HG02798 (cell line): Measurements from ENCODE around the gene RANGAP1.
A peak's percentile ranks its signal among the peaks of the same experiment; 100 is the strongest.

ENCODE experiments used
- ATAC-seq: cut with Tn5 transposase; IDR thresholded peaks from one replicate; pipeline ENCODE4 v1.9.1; 2021; ENCODE audit warnings: mild to moderate bottlenecking; ENCODE audit not compliant: unreplicated experiment, poor library complexity

Gene RANGAP1

DNA sequence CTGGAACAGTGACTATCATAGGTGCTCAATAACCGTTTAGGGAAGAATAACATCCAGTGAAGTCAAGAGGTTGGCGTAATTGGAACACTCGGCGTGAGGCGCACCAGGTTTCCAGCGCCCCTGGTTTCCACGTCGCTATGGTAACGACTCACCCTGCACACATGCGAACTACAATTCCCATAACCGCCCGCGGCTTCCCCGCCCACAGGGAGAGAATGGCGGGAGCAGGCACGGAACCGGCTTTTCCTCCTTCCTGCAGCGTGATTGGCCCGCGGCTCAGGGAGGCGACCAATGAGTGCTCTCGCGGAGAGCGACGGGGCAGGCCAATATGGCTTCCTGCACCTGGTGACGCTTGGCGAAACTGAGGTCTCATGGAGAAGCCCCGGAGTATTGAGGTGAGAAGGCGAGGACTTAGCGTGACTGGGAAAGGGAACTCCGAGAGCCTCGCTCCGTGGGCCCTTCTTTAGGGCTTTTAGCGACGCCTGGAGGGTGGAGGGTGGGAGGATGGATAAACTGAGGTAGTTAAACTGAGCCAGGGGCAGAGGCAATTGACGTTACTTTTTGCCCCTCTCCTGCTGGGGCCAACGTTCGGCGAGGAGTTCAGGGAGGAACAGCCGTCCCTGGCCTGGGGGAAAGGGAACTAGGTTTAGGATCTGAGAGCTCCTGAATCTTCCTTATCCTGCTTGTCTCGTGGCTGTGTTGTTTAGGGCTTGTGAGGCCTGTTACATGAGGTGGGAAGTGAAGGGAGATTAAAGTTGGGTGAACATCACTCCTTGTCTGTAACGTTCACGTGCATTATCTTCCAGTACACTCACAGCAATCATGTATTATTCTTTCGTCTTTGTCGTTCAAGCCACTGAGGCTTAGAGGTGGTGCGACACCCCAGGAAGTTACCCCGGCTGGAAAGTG is 80.7 kb downstream of the RANGAP1 start, which contains the start of gene L3MBTL2:
Gene L3MBTL2 (plus strand): TSS at position 321 of the 909 bp plus-strand sequence. CDS start 51 bp downstream, at position 372.
- ATAC-seq, result peak; percentile 98

DNA sequence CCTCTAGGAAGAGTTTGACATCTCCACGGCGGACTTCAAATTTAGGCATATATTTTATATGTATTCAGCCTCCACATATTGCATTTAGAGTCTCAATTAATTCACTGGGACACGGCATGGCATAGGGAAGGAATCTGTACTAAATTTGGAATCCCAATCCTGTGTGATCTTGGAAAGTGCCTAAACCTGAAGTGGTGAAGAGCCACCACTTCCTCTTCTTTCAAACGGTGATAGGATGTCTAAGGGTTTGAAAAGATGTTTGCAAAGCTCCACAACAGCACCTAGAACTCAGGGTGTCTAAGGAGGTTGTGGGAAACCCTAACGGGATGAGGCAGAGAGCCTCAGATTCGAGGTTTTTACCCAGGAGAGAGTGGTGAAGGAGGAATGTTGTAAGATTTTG is 81.9 kb downstream of the RANGAP1 start:
- ATAC-seq, result no peak

GRCh38 chr22:41203118-41203517 is 82.9 kb downstream of the RANGAP1 start:
- no peak for ATAC-seq

- no peak for ATAC-seq
These were observed 84.8 kb downstream of the RANGAP1 start for GRCh38 chr22:41201141-41201540.

GRCh38 chr22:41198027-41198580 is 87.9 kb downstream of the RANGAP1 start:
- ATAC-seq, result no peak

- ATAC-seq, result peak; percentile 90
These were observed 88.7 kb downstream of the RANGAP1 start for GRCh38 chr22:41197038-41197972.
